ENCODE data around the gene RAB27A.

GRCh38 chr15:55247311-55247710 lies 42.3 kb downstream of the RAB27A start:
- TF ChIP-seq CTCF (IDR thresholded peaks at IDR 0.05) (no peak), EP300 (IDR thresholded peaks at IDR 0.05) (no peak)

Measured in tibial nerve (tissue), 4 donors.